ENCODE data around the gene ICA1.

Gene ICA1

GRCh38 chr7:8169171-8169570 lies 92.8 kb downstream of the ICA1 start:
- Histone ChIP-seq H3K4me3 (ENCODE audit: low read depth in 1 of 2, low read length in 1 of 2) (no peak overlapping the region), H3K9me3 (no peaks in the 10 kb centered on the region), H3K27me3 (no peaks in the 10 kb centered on the region), H3K36me3 (no peaks in the 10 kb centered on the region), H3K4me1 (ENCODE audit: control insufficient read depth in 1 of 2, insufficient read depth in 1 of 2, low read depth in 1 of 2, low read length in 1 of 2) (peaks cover 0 to 27% of the 10 kb centered on the region in 2 experiments), H3K27ac (no peak overlapping the region)
- TF ChIP-seq, protein P1, sequence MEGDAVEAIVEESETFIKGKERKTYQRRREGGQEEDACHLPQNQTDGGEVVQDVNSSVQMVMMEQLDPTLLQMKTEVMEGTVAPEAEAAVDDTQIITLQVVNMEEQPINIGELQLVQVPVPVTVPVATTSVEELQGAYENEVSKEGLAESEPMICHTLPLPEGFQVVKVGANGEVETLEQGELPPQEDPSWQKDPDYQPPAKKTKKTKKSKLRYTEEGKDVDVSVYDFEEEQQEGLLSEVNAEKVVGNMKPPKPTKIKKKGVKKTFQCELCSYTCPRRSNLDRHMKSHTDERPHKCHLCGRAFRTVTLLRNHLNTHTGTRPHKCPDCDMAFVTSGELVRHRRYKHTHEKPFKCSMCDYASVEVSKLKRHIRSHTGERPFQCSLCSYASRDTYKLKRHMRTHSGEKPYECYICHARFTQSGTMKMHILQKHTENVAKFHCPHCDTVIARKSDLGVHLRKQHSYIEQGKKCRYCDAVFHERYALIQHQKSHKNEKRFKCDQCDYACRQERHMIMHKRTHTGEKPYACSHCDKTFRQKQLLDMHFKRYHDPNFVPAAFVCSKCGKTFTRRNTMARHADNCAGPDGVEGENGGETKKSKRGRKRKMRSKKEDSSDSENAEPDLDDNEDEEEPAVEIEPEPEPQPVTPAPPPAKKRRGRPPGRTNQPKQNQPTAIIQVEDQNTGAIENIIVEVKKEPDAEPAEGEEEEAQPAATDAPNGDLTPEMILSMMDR (IDR thresholded peaks at IDR 0.05): no peak

GRCh38 chr7:8168336-8168735 lies 93.6 kb downstream of the ICA1 start:
- Histone ChIP-seq H3K4me1 (ENCODE audit: control insufficient read depth in 1 of 2, insufficient read depth in 1 of 2, low read depth in 1 of 2, low read length in 1 of 2) (peaks cover 0 to 19% of the 10 kb centered on the region in 2 experiments), H3K27ac (no peak overlapping the region), H3K27me3 (no peaks in the 10 kb centered on the region), H3K9me3 (no peaks in the 10 kb centered on the region), H3K4me3 (ENCODE audit: low read depth in 1 of 2, low read length in 1 of 2) (no peak overlapping the region), H3K36me3 (no peaks in the 10 kb centered on the region)
- TF ChIP-seq, protein P1 (IDR thresholded peaks at IDR 0.05): no peak

DNA sequence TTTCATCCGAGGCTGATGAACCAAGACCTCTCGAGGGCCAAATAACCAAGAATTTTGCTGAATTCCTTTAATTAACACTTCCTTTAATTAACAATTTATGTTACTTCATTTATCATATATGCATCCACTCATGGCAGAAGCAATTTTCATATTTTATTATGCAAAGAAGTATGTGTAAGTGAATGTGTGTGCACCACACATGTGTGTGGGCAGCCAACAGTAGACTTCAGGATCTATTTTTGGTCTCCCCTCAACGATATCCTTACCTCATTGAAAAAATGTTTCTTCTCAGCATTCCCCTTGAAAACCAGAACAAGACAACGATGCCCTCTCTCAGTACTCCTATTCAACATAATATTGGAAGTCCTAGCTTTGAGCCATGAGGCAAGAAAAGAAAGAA lies 96.8 kb downstream of the ICA1 start:
- TF ChIP-seq, protein P1 (IDR thresholded peaks at IDR 0.05): no peak
- Histone ChIP-seq H3K9me3 (no peaks in the 10 kb centered on the region), H3K4me1 (ENCODE audit: control insufficient read depth in 1 of 2, insufficient read depth in 1 of 2, low read depth in 1 of 2, low read length in 1 of 2) (peaks cover 8 to 20% of the 10 kb centered on the region in 2 experiments), H3K27me3 (no peaks in the 10 kb centered on the region), H3K36me3 (no peaks in the 10 kb centered on the region), H3K27ac (no peak overlapping the region), H3K4me3 (ENCODE audit: low read depth in 1 of 2, low read length in 1 of 2) (no peak overlapping the region)

- Histone ChIP-seq H3K9me3 (no peaks in the 10 kb centered on the region), H3K4me3 (ENCODE audit: low read depth in 1 of 2, low read length in 1 of 2) (no peak overlapping the region), H3K36me3 (peaks cover 7% of the 10 kb centered on the region), H3K27me3 (no peaks in the 10 kb centered on the region), H3K27ac (no peak overlapping the region), H3K4me1 (ENCODE audit: control insufficient read depth in 1 of 2, insufficient read depth in 1 of 2, low read depth in 1 of 2, low read length in 1 of 2) (peaks cover 8 to 9% of the 10 kb centered on the region in 2 experiments)
- TF ChIP-seq, protein P1 (IDR thresholded peaks at IDR 0.05): no peak
These were observed 99.8 kb downstream of the ICA1 start for GRCh38 chr7:8162181-8162580.

DNA sequence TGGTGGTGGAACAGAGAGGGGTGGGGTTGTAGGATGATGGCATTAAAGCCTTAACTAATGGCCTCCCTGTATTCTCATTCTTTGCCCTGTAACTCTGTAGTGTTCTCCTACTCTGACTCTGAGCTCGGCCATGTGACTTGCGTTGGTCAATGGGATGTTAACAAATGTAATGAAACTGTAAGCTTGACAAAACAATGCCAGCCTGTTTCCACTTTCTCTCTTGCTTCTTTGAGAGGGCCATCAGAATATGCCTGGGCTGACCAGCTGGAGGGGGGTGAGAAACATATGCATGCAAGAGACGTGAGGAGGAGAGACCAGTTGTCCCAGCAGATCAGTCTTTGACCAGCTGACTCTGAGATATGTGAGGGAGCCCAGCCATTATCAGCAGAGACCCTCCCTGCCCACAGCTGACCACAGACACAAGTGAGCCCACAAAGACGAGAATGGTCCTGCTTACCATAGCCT lies 100.6 kb downstream of the ICA1 start:
- H3K36me3 ChIP-seq: peaks cover 15% of the 10 kb centered on the region
- H3K9me3 ChIP-seq: no peaks in the 10 kb centered on the region
- TF ChIP-seq, protein P1 (IDR thresholded peaks at IDR 0.05): no peak
- peak overlapping the region; percentile 29 for H3K27ac ChIP-seq
- peaks cover 8 to 9% of the 10 kb centered on the region in 2 experiments for H3K4me1 ChIP-seq (ENCODE audit: control insufficient read depth in 1 of 2, insufficient read depth in 1 of 2, low read depth in 1 of 2, low read length in 1 of 2)
- H3K27me3 ChIP-seq: no peaks in the 10 kb centered on the region
- no peak overlapping the region for H3K4me3 ChIP-seq (ENCODE audit: low read depth in 1 of 2, low read length in 1 of 2)

Data from neutrophil (primary cell).